Activated CD4-positive, alpha-beta T cell treated with anti-CD3 and anti-CD28 coated beads for 4 hours (primary cell): ENCODE results near the gene SLC10A6.
"Not testable (repeated sequence)": the region's sequence is repeated elsewhere in the genome, so short reads cannot be mapped to it uniquely, and the experiment has no call there.

Experiments used
- DNase-seq, 2 donors: peaks; one replicate each; pipeline ENCODE4 v3.0.0-alpha.2; 2020

The SLC10A6 gene

GRCh38 chr4:86848732-86849619 lies at the start of gene SLC10A6:
Gene SLC10A6 (minus strand): TSS chr4:86849384. CDS start chr4:86849115, 269 bp downstream.
- no peak for DNase-seq

GRCh38 chr4:86898562-86898961 lies 49.4 kb upstream of the SLC10A6 start:
- DNase-seq = no peak

DNA sequence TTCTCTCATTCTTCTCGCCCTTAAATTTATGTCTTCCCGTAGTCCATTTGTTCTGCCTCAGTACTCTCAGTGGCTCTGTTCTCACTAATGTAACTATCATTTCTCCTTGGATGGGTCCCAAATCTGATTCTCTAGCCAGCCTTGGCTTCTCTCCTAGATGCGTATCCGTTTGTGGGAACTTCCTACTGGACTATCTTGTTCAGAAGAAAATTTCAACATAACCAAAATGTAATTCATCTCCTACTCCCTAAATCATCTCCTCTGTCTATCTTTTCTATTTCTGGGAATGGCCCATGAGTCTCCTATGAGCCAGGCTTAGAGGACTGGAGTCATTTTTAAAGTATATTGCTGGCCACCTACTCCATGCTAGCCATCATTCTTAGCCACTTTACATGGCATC lies 47.4 kb upstream of the SLC10A6 start:
- no peak for DNase-seq

- DNase-seq = peak in 1 of 2 donors; percentile 28
Observed at GRCh38 chr4:86895692-86896488, 46.7 kb upstream of the SLC10A6 start.

DNA sequence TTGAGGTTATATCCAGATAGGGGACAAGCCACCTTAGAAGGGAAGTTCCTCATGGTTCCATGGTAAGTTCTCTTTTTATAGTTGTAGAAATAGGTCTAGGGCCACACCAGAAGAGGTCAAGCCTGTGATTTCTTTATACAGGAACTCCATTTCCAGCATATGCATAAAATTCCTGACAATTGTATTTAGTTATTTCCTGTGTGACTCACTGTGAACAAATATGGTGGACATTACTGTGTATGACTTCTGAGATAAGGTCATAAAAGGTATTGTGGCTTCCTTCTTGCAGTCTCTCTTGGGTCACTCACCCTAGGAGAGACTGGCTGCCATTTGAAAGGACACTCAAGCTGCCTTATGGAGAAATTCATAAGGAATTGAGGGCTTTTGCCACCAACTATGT lies 45.3 kb upstream of the SLC10A6 start:
- no peak for DNase-seq

- no peak for DNase-seq
Observed at GRCh38 chr4:86893136-86893535, 44.0 kb upstream of the SLC10A6 start.

DNA sequence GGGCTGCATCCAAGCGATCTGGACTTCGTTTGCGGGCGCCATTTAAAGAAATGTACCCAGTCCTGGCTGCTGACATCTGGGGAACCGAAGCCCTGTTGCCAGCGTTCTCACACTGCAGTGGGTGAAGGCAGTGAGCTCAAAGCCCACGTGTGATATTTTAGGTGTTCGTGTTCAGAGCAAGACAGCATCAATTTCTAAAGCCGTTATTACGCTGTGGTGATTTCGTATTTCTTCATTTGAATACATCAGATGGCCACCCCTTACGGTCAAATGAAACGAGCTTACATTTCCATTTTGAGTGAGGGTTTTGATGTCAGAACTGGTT lies 43.4 kb upstream of the SLC10A6 start:
- no peak for DNase-seq

- DNase-seq = peak; percentile 12 to 22
Observed at GRCh38 chr4:86891762-86892635, 42.8 kb upstream of the SLC10A6 start, which contains the start of gene C4orf36. Gene C4orf36 (minus strand): TSS chr4:86892422. CDS start chr4:86891520, 902 bp downstream.

- DNase-seq = no peak
Observed at GRCh38 chr4:86890790-86891189, 41.6 kb upstream of the SLC10A6 start.

GRCh38 chr4:86879641-86880040 lies 30.5 kb upstream of the SLC10A6 start:
- DNase-seq = no peak

DNA sequence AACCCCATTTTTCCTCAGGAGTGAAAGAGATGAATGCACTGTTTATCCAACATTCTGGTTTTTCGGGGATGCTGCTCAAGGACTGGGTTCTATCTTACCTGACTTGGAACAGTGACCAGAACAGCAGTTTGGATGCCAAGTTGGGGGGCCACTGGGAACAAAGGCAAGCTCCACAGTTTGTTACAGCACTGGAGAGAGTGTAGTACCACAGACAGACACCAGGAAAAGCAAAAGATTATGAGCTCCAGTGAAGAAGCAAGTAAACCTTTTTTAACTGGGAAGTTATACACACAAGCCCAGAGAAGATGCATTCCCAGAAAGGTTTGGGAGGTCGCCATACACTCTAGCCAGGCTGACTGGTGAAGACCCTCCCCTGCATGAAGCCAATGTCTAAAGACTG lies 29.5 kb upstream of the SLC10A6 start:
- no peak for DNase-seq

DNA sequence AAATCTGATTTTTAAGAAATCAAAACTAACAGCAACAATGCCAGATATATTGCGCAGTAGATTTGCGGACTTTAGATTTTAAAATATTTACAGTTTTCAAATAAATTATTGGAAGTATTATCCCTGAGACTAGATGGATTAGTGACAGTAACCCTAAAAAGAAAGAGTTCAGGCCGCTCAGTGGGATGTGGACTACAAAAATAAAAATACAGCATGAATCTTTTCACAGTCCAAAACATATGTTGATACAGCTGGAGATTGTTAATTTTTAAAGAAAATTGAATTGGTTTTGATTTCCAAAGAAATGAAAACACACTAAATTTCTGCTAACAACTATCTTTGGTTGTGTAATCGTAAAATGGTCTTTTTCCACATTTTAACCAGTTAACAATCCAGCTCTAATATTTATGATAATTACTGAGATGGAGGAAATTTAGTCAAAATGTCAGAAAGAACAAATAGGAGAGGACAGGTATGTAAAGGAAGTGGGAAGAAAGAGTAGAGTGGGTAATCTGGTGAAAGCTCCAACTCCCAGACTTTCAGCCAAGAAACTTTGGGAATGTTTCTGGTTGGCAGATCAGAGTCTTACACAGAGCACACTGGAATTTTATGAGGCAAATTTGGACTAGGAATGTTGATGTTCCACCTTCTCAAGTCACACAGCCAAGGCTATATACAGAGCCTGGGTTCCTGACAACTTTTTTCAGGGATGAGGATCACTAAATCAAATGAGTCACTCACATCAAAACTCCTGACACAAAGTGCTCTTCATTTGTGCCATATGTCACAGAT lies 27.9 kb upstream of the SLC10A6 start:
- no peak for DNase-seq

GRCh38 chr4:86875436-86875835 lies 26.3 kb upstream of the SLC10A6 start:
- DNase-seq = not testable (repeated sequence)

DNA sequence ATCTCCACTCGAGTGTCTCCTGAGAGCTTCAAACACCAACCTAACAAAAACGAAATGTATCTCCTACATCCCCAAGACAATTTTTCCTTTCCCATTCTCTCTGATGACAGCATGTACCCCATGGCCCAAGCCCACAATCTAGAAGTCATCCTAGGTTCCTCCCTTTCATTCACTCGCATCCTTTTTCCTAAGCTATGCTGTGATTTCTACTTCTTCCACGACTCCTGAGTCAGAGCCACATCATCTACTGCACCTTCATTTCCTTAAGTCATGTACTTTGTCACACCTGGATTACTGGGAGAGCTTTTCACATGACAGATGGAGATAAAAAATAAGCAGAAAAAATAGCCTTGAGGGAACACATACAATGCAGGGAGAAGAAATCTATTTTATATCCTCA lies 23.0 kb upstream of the SLC10A6 start:
- no peak for DNase-seq

DNA sequence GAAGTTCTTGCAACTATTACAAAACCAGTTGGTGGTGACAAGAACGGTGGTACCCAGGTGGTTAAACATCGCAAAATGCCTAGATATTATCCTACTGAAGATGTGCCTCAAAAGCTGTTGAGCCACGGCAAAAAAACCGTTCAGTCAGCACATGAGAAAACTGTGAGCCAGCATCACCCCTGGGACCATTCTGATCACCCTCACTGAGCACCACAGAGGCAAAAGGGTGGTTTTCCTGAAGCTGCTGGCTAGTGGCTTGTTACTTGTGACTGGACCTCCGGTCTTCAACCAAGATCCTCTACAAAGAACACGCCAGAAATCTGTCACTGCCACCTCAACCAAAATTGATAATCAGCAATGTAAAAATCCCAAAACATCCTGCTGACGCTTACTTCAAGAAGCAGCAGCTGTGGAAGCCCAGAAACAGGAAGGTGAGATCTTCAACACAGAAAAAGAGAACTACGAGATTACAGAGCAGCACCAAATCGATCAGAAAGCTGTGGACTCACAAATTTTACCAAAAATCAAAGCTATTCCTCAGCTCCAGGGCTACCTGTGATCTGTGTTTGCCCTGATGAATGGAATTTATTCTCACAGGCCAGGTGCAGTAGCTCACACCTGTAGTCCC lies 21.4 kb upstream of the SLC10A6 start:
- no peak for DNase-seq

GRCh38 chr4:86857341-86858052 lies 8.3 kb upstream of the SLC10A6 start:
- no peak for DNase-seq

DNA sequence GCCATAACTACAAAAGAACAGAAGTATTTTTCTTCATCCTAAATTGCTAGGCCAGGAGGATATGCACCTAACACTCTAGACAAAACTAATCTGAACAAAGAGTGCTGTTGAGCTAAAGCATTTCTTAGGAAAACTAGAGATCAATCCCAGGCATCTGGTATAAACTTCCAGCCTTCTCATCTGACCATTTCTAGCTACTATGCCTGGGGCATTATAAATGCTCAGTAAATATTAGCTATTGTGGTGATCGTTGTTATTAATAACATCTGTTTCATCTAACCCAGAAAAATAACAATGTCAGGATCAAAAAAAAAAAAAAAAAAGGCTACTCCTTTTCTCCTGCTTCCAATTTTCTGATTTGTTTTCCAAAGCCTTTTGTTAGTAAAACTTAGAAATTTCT lies 7.7 kb upstream of the SLC10A6 start:
- no peak for DNase-seq

- no peak for DNase-seq
Observed at GRCh38 chr4:86855572-86855971, 6.4 kb upstream of the SLC10A6 start.

DNA sequence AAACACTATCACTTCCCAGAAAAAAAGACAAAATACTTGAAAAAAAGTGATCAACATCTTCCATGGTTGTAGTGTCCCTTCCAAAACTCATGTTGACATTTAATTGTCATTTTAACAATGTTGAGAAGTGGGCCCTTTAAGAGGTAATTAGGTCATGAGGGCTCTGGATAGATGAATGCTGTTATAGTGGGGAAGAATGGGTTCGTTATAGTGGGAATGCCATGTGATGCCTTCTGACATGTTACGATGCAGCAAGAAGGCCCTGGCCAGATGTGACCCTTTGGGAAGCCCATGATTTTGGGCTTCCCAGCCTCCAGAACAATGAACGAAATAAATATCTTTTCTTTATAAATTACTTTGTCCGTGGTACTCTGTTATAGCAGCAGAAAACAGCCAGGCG lies 4.0 kb upstream of the SLC10A6 start:
- DNase-seq = no peak

DNA sequence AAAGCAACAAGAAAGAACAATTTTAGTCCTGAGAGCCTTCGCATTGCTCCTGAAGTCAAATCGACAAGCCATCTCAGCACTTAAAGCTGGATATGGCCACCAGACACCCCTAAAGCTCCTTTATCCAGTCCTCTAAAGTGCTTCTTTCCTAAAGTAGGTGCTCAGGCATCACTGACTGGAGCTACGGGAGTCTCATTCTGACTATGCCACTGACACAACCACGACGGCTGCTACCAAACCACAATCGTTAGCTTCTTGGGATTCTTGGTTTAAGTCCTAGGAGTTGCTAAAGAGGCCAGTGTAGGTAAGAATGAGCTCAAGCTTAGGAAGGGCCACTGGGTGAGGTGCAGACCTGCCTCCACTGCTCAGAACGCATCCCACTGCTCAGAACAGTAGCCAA lies 1.0 kb downstream of the SLC10A6 start:
- DNase-seq = no peak

DNA sequence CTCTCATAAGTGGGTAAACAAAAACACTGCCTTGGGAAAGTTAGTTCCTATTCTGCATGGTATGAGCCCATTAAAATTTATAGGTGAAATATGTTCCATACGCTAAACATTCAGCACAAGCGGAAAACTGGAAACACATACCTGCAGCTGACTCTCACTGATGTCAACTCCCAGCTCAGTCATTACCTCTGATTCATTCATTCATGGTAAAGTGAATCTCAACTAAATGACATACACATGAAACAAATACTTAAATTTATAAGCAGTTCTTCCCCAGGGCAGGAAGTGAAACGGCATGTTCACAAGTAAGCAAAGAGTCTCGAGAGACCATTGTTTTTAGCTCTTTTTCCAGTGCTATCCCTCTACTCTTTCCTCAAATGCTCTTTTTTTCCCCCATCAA lies 1.6 kb downstream of the SLC10A6 start:
- no peak for DNase-seq
